Osteoblast (primary cell): ENCODE results near the gene ARHGAP28. TPM values are rescaled to one million over a fixed set of nuclear protein-coding genes. Genes with fewer than 3 reads are reported as not detected.

ENCODE experiments used
- DNase-seq: peaks from one replicate; pipeline ENCODE4 v3.0.0; 2011; ENCODE audit warnings: low spot score, mixed read lengths; ENCODE audit not compliant: insufficient read length; ENCODE audit errors: missing footprints
- H2AFZ ChIP-seq: 2 replicates; pipeline ENCODE4 v1.6.0; 2011; ENCODE audit warnings: mild to moderate bottlenecking, low read length
- H3K27ac ChIP-seq: 2 replicates; pipeline ENCODE4 v1.5.1; 2011; ENCODE audit warnings: mild to moderate bottlenecking, low read depth, low read length, moderate library complexity
- H3K27me3 ChIP-seq: 2 replicates; pipeline ENCODE4 v1.6.0; 2012; ENCODE audit warnings: mild to moderate bottlenecking, control low read depth, inconsistent platforms, low read length, moderate library complexity; ENCODE audit not compliant: insufficient read depth
- H3K36me3 ChIP-seq: 2 replicates; pipeline ENCODE4 v1.5.1; 2011; ENCODE audit warnings: mild to moderate bottlenecking, low read length, control low read depth, moderate library complexity; ENCODE audit not compliant: insufficient read depth
- H3K4me1 ChIP-seq: 2 replicates; pipeline ENCODE4 v1.5.1; 2011; ENCODE audit warnings: mild to moderate bottlenecking, low read length, control low read depth, moderate library complexity; ENCODE audit not compliant: insufficient read depth
- H3K4me2 ChIP-seq: 2 replicates; pipeline ENCODE4 v1.6.0; 2011; ENCODE audit warnings: mild to moderate bottlenecking, low read length; ENCODE audit not compliant: insufficient read depth
- H3K4me3 ChIP-seq: fragments of 200-600 bp; sonication (generic); 3 replicates; pipeline ENCODE4 v1.5.1; 2012; ENCODE audit warnings: mild to moderate bottlenecking, low read length, inconsistent platforms; ENCODE audit not compliant: insufficient read depth
- H3K79me2 ChIP-seq: 2 replicates; pipeline ENCODE4 v1.6.0; 2012; ENCODE audit warnings: mild to moderate bottlenecking, low read length, control low read depth, inconsistent platforms; ENCODE audit not compliant: insufficient read depth
- H3K9me3 ChIP-seq: 2 replicates; pipeline ENCODE4 v1.5.1; 2011; ENCODE audit warnings: low read depth, low read length, control low read depth
- H4K20me1 ChIP-seq: 2 replicates; pipeline ENCODE4 v1.6.0; 2012; ENCODE audit warnings: mild to moderate bottlenecking, low read length, control low read depth; ENCODE audit not compliant: insufficient read depth
- CTCF ChIP-seq: IDR thresholded peaks from 2 replicates; pipeline ENCODE4 v1.5.1; 2011; ENCODE audit warnings: mild to moderate bottlenecking, low read depth, low read length, moderate library complexity; ENCODE audit errors: extremely low read depth
- total RNA-seq: library from RNA; depleted of rRNA; stranded (reverse); fragments of >200 nt; gene quantifications from 2 replicates; pipeline ENCODE4 v1.2.3, GENCODE V29; 2012

The ARHGAP28 gene, protein sequence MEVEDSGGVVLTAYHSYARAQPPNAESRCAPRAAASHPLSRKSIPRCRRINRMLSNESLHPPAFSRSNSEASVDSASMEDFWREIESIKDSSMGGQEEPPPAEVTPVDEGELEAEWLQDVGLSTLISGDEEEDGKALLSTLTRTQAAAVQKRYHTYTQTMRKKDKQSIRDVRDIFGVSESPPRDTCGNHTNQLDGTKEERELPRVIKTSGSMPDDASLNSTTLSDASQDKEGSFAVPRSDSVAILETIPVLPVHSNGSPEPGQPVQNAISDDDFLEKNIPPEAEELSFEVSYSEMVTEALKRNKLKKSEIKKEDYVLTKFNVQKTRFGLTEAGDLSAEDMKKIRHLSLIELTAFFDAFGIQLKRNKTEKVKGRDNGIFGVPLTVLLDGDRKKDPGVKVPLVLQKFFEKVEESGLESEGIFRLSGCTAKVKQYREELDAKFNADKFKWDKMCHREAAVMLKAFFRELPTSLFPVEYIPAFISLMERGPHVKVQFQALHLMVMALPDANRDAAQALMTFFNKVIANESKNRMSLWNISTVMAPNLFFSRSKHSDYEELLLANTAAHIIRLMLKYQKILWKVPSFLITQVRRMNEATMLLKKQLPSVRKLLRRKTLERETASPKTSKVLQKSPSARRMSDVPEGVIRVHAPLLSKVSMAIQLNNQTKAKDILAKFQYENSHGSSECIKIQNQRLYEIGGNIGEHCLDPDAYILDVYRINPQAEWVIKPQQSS
- total RNA-seq = 23.9 and 24.2 TPM in 2 replicates

DNA sequence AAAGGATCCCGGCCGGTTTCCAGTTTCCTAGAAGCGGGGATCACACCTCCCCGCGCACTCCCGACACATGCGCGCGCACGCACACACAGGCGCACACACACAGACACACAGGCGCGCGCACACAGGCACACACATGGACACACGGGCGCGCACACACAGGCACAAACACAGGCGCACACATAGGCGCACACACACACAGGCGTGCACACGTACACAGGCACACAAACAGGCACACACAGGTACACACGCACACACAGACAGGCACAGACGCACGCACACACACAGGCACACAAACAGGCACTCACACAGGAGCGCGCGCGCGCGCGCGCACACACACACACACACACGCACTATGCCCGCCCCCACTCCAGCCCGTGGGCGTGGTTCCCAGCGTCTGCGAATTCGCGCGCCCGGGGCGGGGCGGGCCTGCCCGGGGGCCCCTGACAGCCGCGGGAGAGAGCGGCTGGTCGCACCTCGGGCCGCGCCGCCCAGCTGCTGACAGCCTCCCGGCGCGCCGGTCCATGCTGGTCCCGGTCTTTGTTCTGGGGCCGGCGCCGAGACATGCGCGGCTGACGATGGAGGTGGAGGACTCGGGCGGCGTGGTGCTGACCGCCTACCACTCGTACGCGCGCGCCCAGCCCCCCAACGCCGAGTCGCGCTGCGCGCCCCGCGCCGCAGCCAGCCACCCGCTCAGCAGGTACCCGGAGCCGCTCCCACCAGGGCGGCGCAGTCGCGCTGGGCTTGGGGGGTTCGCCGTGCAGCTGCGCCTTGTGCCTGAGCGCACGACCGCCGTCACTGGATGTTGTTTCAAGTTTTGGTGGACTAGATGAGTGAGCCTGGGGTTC is at the start of gene ARHGAP28:
ARHGAP28 (plus strand) TSS at position 470 of the 845 bp plus-strand sequence; CDS start at position 576, 106 bp downstream.
- H3K27ac ChIP-seq = no peak within 1 kb of the TSS

GRCh38 chr18:6681331-6681875 is 48.1 kb upstream of the ARHGAP28 start:
- no peaks in the 10 kb centered on the region for H3K36me3 ChIP-seq
- H3K79me2 ChIP-seq = no peaks in the 10 kb centered on the region
- H3K27me3 ChIP-seq = no peaks in the 10 kb centered on the region
- DNase-seq = no peak
- H3K9me3 ChIP-seq = no peaks in the 10 kb centered on the region
- H3K4me1 ChIP-seq = no peaks in the 10 kb centered on the region
- no peak overlapping the region for H3K4me2 ChIP-seq
- TF ChIP-seq CTCF = no peak
- H3K4me3 ChIP-seq = no peak overlapping the region
- no peak overlapping the region for H2AFZ ChIP-seq
- H3K27ac ChIP-seq = no peak overlapping the region
- no peaks in the 10 kb centered on the region for H4K20me1 ChIP-seq

More for the DNA sequence above, at the start of gene ARHGAP28:
- no peaks in the 10 kb centered on the region for H3K9me3 ChIP-seq
- H3K79me2 ChIP-seq = no peaks in the 10 kb centered on the region
- H4K20me1 ChIP-seq = no peaks in the 10 kb centered on the region
- H3K4me3 ChIP-seq = peak within 1 kb of the TSS; percentile 77
- peaks cover 23% of the 10 kb centered on the region for H3K4me1 ChIP-seq
- H3K36me3 ChIP-seq = no peaks in the 10 kb centered on the region
- H3K4me2 ChIP-seq = peak within 1 kb of the TSS; percentile 89
- H2AFZ ChIP-seq = peak within 1 kb of the TSS; percentile 97
- peaks cover 5% of the 10 kb centered on the region for H3K27me3 ChIP-seq
- TF ChIP-seq CTCF = no peak
- DNase-seq = peak; percentile 92

DNA sequence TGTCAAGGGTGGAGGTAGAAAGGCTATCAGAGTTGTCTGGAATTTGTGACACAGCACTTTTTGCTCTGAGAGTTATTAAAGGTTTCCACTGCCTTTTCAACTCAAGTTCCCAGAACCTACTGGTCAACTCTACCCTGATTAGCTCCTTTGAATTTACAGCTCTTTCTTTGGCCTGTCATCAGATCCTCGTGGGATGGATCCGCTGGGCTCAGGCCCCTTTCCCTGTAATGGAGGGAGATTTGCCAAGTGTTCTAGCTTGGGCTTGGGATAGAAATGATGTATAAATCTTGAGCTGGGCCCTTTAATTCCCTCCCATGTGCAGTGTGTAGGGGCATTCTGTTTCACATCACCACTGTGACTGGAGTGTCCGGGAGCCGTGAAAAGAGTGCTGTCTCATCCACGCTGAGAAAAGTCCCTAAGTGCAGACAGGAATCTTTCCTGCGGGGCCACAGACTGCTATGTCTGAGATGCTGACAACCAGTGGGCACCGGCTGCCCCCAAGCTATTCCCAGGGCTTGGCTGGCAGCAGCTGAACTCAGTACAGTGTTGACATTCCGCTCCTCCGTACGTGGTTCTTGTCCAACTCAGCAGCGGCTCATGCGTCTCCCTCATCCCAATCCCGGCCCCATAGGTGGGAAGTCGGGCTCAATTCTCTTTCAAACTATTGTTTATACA is 46.9 kb upstream of the ARHGAP28 start:
- Histone ChIP-seq H3K4me3 (no peak overlapping the region), H3K4me1 (no peaks in the 10 kb centered on the region), H2AFZ (no peak overlapping the region), H3K4me2 (no peak overlapping the region), H3K79me2 (no peaks in the 10 kb centered on the region), H3K27ac (no peak overlapping the region), H3K27me3 (no peaks in the 10 kb centered on the region), H4K20me1 (no peaks in the 10 kb centered on the region), H3K9me3 (no peaks in the 10 kb centered on the region), H3K36me3 (no peaks in the 10 kb centered on the region)
- no peak for DNase-seq
- TF ChIP-seq CTCF = no peak
